ENCODE data around the gene B3GNT2.
"Not testable (repeated sequence)": the region's sequence is repeated elsewhere in the genome, so short reads cannot be mapped to it uniquely, and the experiment has no call there.

B3GNT2 gene

DNA sequence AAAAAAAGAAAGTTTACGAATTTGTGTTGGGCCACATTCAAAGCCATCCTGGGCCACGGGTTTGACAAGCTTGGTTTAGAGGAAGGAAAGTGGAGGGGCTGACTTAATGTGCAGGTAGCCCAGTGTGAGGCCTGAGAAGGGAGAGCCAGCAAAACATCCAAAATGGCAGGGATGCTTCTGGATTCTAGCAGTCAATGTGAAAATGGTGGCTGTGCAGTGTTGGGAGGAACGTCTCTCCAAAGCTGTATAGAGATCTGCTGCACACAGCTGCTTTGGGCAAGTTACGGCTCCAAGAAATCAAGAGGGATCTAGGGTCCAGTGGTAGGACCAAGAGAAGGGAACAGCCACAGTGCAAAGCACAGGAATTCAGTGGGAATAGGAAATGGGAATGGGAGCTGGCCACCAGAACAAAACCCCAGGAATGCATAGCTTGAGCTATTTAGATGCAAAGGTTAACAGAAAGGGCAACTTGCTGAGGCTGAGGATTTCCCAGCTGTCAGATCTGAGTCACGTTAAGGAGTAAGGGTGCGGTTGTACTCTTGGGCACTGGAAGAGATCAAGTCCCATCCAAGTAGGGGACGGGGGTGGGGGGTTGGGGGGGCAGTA lies 70.6 kb downstream of the B3GNT2 start:
- ATAC-seq (ENCODE audit: insufficient read depth, low read depth) (no peak), DNase-seq (no peak)
- Histone ChIP-seq H3K9ac (ENCODE audit: low read depth, low read length) (no peak overlapping the region), H3K36me3 (ENCODE audit: insufficient read depth, low read length) (no peaks in the 10 kb centered on the region), H3K79me2 (ENCODE audit: insufficient read depth, low read length) (no peaks in the 10 kb centered on the region), H3K27me3 (ENCODE audit: insufficient read depth, low read length, poor library complexity) (no peaks in the 10 kb centered on the region), H3K4me3 (ENCODE audit: low read depth in 1 of 2, low read length in 2 of 2) (no peak overlapping the region), H3K4me2 (ENCODE audit: insufficient read depth, low read length) (no peak overlapping the region), H2AFZ (ENCODE audit: low read depth, low read length) (no peak overlapping the region), H3K9me3 (ENCODE audit: insufficient read depth, low read length, severe bottlenecking) (no peaks in the 10 kb centered on the region), H3K4me1 (ENCODE audit: insufficient read depth, low read length) (no peaks in the 10 kb centered on the region), H3K27ac (ENCODE audit: low read length) (no peak overlapping the region), H4K20me1 (ENCODE audit: insufficient read depth, low read length) (no peaks in the 10 kb centered on the region)
- TF ChIP-seq, protein P1, sequence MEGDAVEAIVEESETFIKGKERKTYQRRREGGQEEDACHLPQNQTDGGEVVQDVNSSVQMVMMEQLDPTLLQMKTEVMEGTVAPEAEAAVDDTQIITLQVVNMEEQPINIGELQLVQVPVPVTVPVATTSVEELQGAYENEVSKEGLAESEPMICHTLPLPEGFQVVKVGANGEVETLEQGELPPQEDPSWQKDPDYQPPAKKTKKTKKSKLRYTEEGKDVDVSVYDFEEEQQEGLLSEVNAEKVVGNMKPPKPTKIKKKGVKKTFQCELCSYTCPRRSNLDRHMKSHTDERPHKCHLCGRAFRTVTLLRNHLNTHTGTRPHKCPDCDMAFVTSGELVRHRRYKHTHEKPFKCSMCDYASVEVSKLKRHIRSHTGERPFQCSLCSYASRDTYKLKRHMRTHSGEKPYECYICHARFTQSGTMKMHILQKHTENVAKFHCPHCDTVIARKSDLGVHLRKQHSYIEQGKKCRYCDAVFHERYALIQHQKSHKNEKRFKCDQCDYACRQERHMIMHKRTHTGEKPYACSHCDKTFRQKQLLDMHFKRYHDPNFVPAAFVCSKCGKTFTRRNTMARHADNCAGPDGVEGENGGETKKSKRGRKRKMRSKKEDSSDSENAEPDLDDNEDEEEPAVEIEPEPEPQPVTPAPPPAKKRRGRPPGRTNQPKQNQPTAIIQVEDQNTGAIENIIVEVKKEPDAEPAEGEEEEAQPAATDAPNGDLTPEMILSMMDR (IDR thresholded peaks at IDR 0.05; ENCODE audit: borderline replicate concordance, extremely low read depth, low read length, poor library complexity, severe bottlenecking), result no peak
- no peak for TF ChIP-seq EZH2 (IDR thresholded peaks at IDR 0.05; ENCODE audit: borderline replicate concordance, low read depth, low read length, severe bottlenecking)

- no peak overlapping the region for H3K27ac ChIP-seq (ENCODE audit: low read length)
- ATAC-seq (ENCODE audit: insufficient read depth, low read depth), result no peak
- no peak for DNase-seq
These were observed 71.8 kb downstream of the B3GNT2 start for GRCh38 chr2:62267696-62268095.

DNA sequence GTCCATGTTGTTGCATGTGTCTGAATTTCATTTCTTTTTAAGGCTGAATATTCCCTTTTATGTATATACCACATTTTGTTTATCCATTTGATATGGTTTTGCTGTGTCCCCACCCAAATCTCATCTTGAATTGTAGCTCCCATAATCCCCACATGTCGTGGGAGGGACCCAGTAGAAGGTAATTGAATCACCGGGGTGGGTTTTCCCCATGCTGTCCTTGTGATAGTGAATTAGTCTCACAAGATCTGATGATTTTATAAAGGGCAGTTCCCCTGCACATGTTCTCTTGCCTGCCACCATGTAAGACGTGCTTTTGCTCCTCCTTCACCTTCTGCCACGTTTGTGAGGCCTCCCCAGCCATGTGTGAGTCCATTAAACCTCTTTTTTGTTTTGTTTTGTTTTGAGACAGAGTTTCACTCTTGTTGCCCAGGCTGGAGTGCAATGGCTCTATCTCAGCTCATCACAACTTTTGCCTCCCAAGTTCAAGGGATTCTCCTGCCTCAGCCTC lies 72.8 kb downstream of the B3GNT2 start:
- H3K9ac ChIP-seq (ENCODE audit: low read depth, low read length); H3K9me3 ChIP-seq (ENCODE audit: insufficient read depth, low read length, severe bottlenecking); H3K4me2 ChIP-seq (ENCODE audit: insufficient read depth, low read length); H3K36me3 ChIP-seq (ENCODE audit: insufficient read depth, low read length); H3K4me1 ChIP-seq (ENCODE audit: insufficient read depth, low read length); H3K27me3 ChIP-seq (ENCODE audit: insufficient read depth, low read length, poor library complexity); H4K20me1 ChIP-seq (ENCODE audit: insufficient read depth, low read length); H3K79me2 ChIP-seq (ENCODE audit: insufficient read depth, low read length); H3K27ac ChIP-seq (ENCODE audit: low read length); ATAC-seq (ENCODE audit: insufficient read depth, low read depth); DNase-seq; H3K4me3 ChIP-seq (ENCODE audit: low read depth in 1 of 2, low read length in 2 of 2); H2AFZ ChIP-seq (ENCODE audit: low read depth, low read length): not testable (repeated sequence)

More at GRCh38 chr2:62267696-62268095, 71.8 kb downstream of the B3GNT2 start:
- no peaks in the 10 kb centered on the region for H3K36me3 ChIP-seq (ENCODE audit: insufficient read depth, low read length)
- H2AFZ ChIP-seq (ENCODE audit: low read depth, low read length), result no peak overlapping the region
- H3K4me2 ChIP-seq (ENCODE audit: insufficient read depth, low read length), result no peak overlapping the region
- TF ChIP-seq, protein P1 (IDR thresholded peaks at IDR 0.05; ENCODE audit: borderline replicate concordance, extremely low read depth, low read length, poor library complexity, severe bottlenecking), result no peak
- TF ChIP-seq EZH2 (IDR thresholded peaks at IDR 0.05; ENCODE audit: borderline replicate concordance, low read depth, low read length, severe bottlenecking), result no peak
- H3K9me3 ChIP-seq (ENCODE audit: insufficient read depth, low read length, severe bottlenecking), result no peaks in the 10 kb centered on the region
- no peak overlapping the region for H3K9ac ChIP-seq (ENCODE audit: low read depth, low read length)
- no peaks in the 10 kb centered on the region for H3K79me2 ChIP-seq (ENCODE audit: insufficient read depth, low read length)
- no peaks in the 10 kb centered on the region for H3K27me3 ChIP-seq (ENCODE audit: insufficient read depth, low read length, poor library complexity)
- H3K4me1 ChIP-seq (ENCODE audit: insufficient read depth, low read length), result no peaks in the 10 kb centered on the region
- H4K20me1 ChIP-seq (ENCODE audit: insufficient read depth, low read length), result no peaks in the 10 kb centered on the region
- H3K4me3 ChIP-seq (ENCODE audit: low read depth in 1 of 2, low read length in 2 of 2), result no peak overlapping the region

- Histone ChIP-seq H3K4me3 (ENCODE audit: low read depth in 1 of 2, low read length in 2 of 2) (no peak overlapping the region), H4K20me1 (ENCODE audit: insufficient read depth, low read length) (no peaks in the 10 kb centered on the region), H3K9me3 (ENCODE audit: insufficient read depth, low read length, severe bottlenecking) (peaks cover 2% of the 10 kb centered on the region), H3K79me2 (ENCODE audit: insufficient read depth, low read length) (no peaks in the 10 kb centered on the region), H3K27ac (ENCODE audit: low read length) (no peak overlapping the region), H3K4me1 (ENCODE audit: insufficient read depth, low read length) (no peaks in the 10 kb centered on the region), H2AFZ (ENCODE audit: low read depth, low read length) (no peak overlapping the region), H3K27me3 (ENCODE audit: insufficient read depth, low read length, poor library complexity) (no peaks in the 10 kb centered on the region), H3K9ac (ENCODE audit: low read depth, low read length) (no peak overlapping the region), H3K4me2 (ENCODE audit: insufficient read depth, low read length) (no peak overlapping the region), H3K36me3 (ENCODE audit: insufficient read depth, low read length) (no peaks in the 10 kb centered on the region)
- TF ChIP-seq EZH2 (IDR thresholded peaks at IDR 0.05; ENCODE audit: borderline replicate concordance, low read depth, low read length, severe bottlenecking), result no peak
- TF ChIP-seq, protein P1 (IDR thresholded peaks at IDR 0.05; ENCODE audit: borderline replicate concordance, extremely low read depth, low read length, poor library complexity, severe bottlenecking), result no peak
- DNase-seq (peak; percentile 26), ATAC-seq (ENCODE audit: insufficient read depth, low read depth) (no peak; the same call in 2 of the 3 replicates)
These were observed 74.8 kb downstream of the B3GNT2 start for GRCh38 chr2:62270728-62271127.

Data from DND-41 (cell line).